ENCODE results near the gene SCCPDH.

SCCPDH gene

GRCh38 chr1:246703581-246703980 lies 20.6 kb upstream of the SCCPDH start:
- Histone ChIP-seq H3K4me1 (ENCODE audit: control insufficient read depth, insufficient read depth, low read length) (no peaks in the 10 kb centered on the region), H3K36me3 (ENCODE audit: control insufficient read depth in 2 of 2, insufficient read depth in 1 of 2, low read length in 2 of 2) (no peaks in the 10 kb centered on the region), H3K9me3 (ENCODE audit: control insufficient read depth, insufficient read depth, low read depth, low read length) (no peaks in the 10 kb centered on the region), H3K4me3 (ENCODE audit: low read depth, low read length) (no peak overlapping the region), H3K27ac (ENCODE audit: extremely low read depth, low read depth, low read length) (no peak overlapping the region)
- ChIA-PET CTCF (no interaction called here), POLR2A (no interaction called here)
- no peak for TF ChIP-seq WT1 (tag by site-specific recombination; IDR thresholded peaks at IDR 0.05)

GRCh38 chr1:246705368-246705767 lies 18.8 kb upstream of the SCCPDH start:
- ChIA-PET CTCF (no interaction called here), POLR2A (interaction anchor here (0.7 kb wide), 1 partner anchor 24 kb away, joined by 8 read pairs; no protein-coding TSS in a partner anchor)

GRCh38 chr1:246708166-246708565 lies 16.0 kb upstream of the SCCPDH start:
- Histone ChIP-seq H3K4me3 (ENCODE audit: low read depth, low read length) (no peak overlapping the region), H3K4me1 (ENCODE audit: control insufficient read depth, insufficient read depth, low read length) (no peaks in the 10 kb centered on the region), H3K27ac (ENCODE audit: extremely low read depth, low read depth, low read length) (no peak overlapping the region), H3K36me3 (ENCODE audit: control insufficient read depth in 2 of 2, insufficient read depth in 1 of 2, low read length in 2 of 2) (no peaks in the 10 kb centered on the region), H3K9me3 (ENCODE audit: control insufficient read depth, insufficient read depth, low read depth, low read length) (no peaks in the 10 kb centered on the region)
- POLR2A ChIA-PET: no interaction called here
- CTCF ChIA-PET: no interaction called here
- TF ChIP-seq OSR2 (tag by site-specific recombination; IDR thresholded peaks at IDR 0.05) (no peak), ZNF501 (tag by site-specific recombination; IDR thresholded peaks at IDR 0.05) (no peak), KLF1 (tag by site-specific recombination; IDR thresholded peaks at IDR 0.05) (no peak), ZNF658 (tag by site-specific recombination; IDR thresholded peaks at IDR 0.05) (no peak), INSM2 (tag by site-specific recombination; IDR thresholded peaks at IDR 0.05) (no peak), ZNF10 (tag by site-specific recombination; IDR thresholded peaks at IDR 0.05) (no peak), ZNF148 (tag by site-specific recombination; IDR thresholded peaks at IDR 0.05; ENCODE audit: borderline replicate concordance) (no peak), ZNF654 (tag by site-specific recombination; IDR thresholded peaks at IDR 0.05; ENCODE audit: low read depth) (no peak), ZNF629 (tag by site-specific recombination; IDR thresholded peaks at IDR 0.05) (no peak), ZNF843 (tag by site-specific recombination; IDR thresholded peaks at IDR 0.05) (no peak)

More at GRCh38 chr1:246705368-246705767, 18.8 kb upstream of the SCCPDH start:
- Histone ChIP-seq H3K4me3 (ENCODE audit: low read depth, low read length) (no peak overlapping the region), H3K36me3 (ENCODE audit: control insufficient read depth in 2 of 2, insufficient read depth in 1 of 2, low read length in 2 of 2) (no peaks in the 10 kb centered on the region), H3K27ac (ENCODE audit: extremely low read depth, low read depth, low read length) (no peak overlapping the region), H3K9me3 (ENCODE audit: control insufficient read depth, insufficient read depth, low read depth, low read length) (no peaks in the 10 kb centered on the region), H3K4me1 (ENCODE audit: control insufficient read depth, insufficient read depth, low read length) (no peaks in the 10 kb centered on the region)
- TF ChIP-seq ZNF76 (tag by site-specific recombination; IDR thresholded peaks at IDR 0.05; ENCODE audit: borderline replicate concordance, low read depth) (no peak), ZNF549 (tag by site-specific recombination; IDR thresholded peaks at IDR 0.05) (no peak), KLF1 (tag by site-specific recombination; IDR thresholded peaks at IDR 0.05) (no peak), ZFP69B (tag by site-specific recombination; IDR thresholded peaks at IDR 0.05) (no peak), ZNF280C (tag by site-specific recombination; IDR thresholded peaks at IDR 0.05) (no peak), YY1 (tag by site-specific recombination; IDR thresholded peaks at IDR 0.05) (no peak), OVOL3 (tag by site-specific recombination; IDR thresholded peaks at IDR 0.05) (no peak), ZNF214 (tag by site-specific recombination; IDR thresholded peaks at IDR 0.05; ENCODE audit: borderline replicate concordance) (no peak), KLF17 (tag by site-specific recombination; IDR thresholded peaks at IDR 0.05) (no peak), ZNF248 (tag by site-specific recombination; IDR thresholded peaks at IDR 0.05) (no peak), YY2 (tag by site-specific recombination; IDR thresholded peaks at IDR 0.05) (no peak), ZSCAN5A (tag by site-specific recombination; IDR thresholded peaks at IDR 0.05) (no peak), ZNF585B (tag by site-specific recombination; IDR thresholded peaks at IDR 0.05) (no peak), ZNF664 (tag by site-specific recombination; IDR thresholded peaks at IDR 0.05) (no peak), ZNF558 (tag by site-specific recombination; IDR thresholded peaks at IDR 0.05) (no peak), WT1 (tag by site-specific recombination; IDR thresholded peaks at IDR 0.05) (no peak)

All from HEK293 (cell line).